ENCODE data around the gene MTSS2.
A peak's percentile ranks its signal among the peaks of the same experiment; 100 is the strongest.

Gene MTSS2

GRCh38 chr16:70661534-70661917 lies 24.3 kb downstream of the MTSS2 start:
- no peak overlapping the region for H4K5ac ChIP-seq (ENCODE audit: low read length)
- H3K27me3 ChIP-seq (ENCODE audit: insufficient read depth, low read length, poor library complexity) = no peaks in the 10 kb centered on the region
- H3K36me3 ChIP-seq (ENCODE audit: control insufficient read depth, insufficient read depth, low read length) = no peaks in the 10 kb centered on the region
- no peak overlapping the region for H3K23ac ChIP-seq (ENCODE audit: low read length)
- H2BK5ac ChIP-seq (ENCODE audit: low read length) = no peak overlapping the region
- H3K9ac ChIP-seq (ENCODE audit: low read length) = no peak overlapping the region
- H2BK15ac ChIP-seq (replicated peaks; ENCODE audit: low read depth) = no peak overlapping the region
- H2AK5ac ChIP-seq (ENCODE audit: low read length) = no peak overlapping the region
- H3K4me1 ChIP-seq (ENCODE audit: control insufficient read depth, low read depth, low read length) = peaks cover 2% of the 10 kb centered on the region
- DNase-seq = no peak
- H2BK120ac ChIP-seq (ENCODE audit: low read depth, low read length) = no peak overlapping the region
- H3K56ac ChIP-seq (ENCODE audit: low read length) = no peak overlapping the region
- no CpG with 5 or more reads among the region's 17 CpGs for WGBS (ENCODE audit: extremely low coverage, insufficient coverage, low lambda C conversion rate)
- no peaks in the 10 kb centered on the region for H3K79me2 ChIP-seq (ENCODE audit: control insufficient read depth, insufficient read depth, low read length)
- H3K18ac ChIP-seq (ENCODE audit: low read length) = no peak overlapping the region
- no peak overlapping the region for H3K4me2 ChIP-seq (ENCODE audit: low read length)
- no peak overlapping the region for H3K27ac ChIP-seq (ENCODE audit: low read depth, low read length)
- no peak overlapping the region for H4K8ac ChIP-seq (ENCODE audit: low read depth, low read length)
- H3K4me3 ChIP-seq (ENCODE audit: low read length) = no peak overlapping the region
- H3K79me1 ChIP-seq (ENCODE audit: low read length) = no peaks in the 10 kb centered on the region
- no peak overlapping the region for H3K4ac ChIP-seq (ENCODE audit: low read depth, low read length)

DNA sequence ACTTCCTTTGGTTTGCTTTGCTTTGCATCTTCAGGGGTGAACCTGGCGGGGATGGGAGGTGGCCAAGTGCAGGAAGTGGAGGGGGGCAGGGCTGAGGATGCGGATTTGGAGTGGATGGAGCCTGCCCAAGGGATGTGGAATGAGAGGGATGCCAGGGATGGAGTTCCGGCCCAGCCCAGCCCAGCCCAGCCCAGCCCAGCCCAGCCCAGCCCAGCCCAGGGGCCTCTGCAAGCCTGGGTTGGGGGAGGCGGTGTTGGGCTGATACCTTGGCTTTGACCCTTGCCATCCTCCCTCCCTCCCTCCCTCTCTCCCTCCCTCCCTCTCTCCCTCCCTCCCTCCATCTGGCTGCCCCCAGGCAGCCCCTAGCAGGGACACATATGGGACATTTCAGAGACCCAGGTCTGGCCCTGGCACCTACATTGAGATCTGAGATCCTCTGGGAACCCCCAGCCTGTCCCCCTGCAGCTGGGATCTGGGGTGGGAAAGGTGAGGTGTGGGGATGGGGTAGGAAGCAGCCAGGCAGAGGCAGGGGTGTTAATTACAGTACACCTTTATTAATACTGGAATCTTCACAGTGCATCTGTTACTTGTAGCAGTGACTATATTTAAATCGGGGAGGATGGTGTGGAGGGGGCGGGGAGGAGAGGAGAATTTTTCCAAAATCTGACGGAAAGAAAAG lies 25.0 kb downstream of the MTSS2 start:
- no CpG with 5 or more reads among the region's 7 CpGs for WGBS (ENCODE audit: extremely low coverage, insufficient coverage, low lambda C conversion rate)

DNA sequence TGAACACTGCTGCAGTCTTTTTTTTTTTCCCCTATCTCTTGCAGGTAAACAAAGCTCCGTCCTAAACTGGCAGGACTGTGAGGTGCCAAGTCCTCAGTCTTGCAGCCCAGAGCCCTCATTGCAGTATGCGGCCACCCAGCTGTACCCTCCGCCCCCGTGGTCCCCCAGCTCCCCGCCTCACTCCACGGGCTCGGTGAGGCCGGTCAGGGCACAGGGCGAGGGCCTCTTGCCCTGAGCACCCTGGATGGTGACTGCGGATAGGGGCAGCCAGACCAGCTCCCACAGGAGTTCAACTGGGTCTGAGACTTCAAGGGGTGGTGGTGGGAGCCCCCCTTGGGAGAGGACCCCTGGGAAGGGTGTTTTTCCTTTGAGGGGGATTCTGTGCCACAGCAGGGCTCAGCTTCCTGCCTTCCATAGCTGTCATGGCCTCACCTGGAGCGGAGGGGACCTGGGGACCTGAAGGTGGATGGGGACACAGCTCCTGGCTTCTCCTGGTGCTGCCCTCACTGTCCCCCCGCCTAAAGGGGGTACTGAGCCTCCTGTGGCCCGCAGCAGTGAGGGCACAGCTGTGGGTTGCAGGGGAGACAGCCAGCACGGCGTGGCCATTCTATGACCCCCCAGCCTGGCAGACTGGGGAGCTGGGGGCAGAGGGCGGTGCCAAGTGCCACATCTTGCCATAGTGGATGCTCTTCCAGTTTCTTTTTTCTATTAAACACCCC lies 25.7 kb downstream of the MTSS2 start:
- no peaks in the 10 kb centered on the region for H3K79me2 ChIP-seq (ENCODE audit: control insufficient read depth, insufficient read depth, low read length)
- DNase-seq = no peak
- H3K9ac ChIP-seq (ENCODE audit: low read length) = no peak overlapping the region
- no peaks in the 10 kb centered on the region for H3K36me3 ChIP-seq (ENCODE audit: control insufficient read depth, insufficient read depth, low read length)
- no peak overlapping the region for H2BK5ac ChIP-seq (ENCODE audit: low read length)
- peaks cover 2% of the 10 kb centered on the region for H3K4me1 ChIP-seq (ENCODE audit: control insufficient read depth, low read depth, low read length)
- no peak overlapping the region for H3K27ac ChIP-seq (ENCODE audit: low read depth, low read length)
- no peak overlapping the region for H3K4ac ChIP-seq (ENCODE audit: low read depth, low read length)
- no peak overlapping the region for H3K4me2 ChIP-seq (ENCODE audit: low read length)
- no peaks in the 10 kb centered on the region for H3K27me3 ChIP-seq (ENCODE audit: insufficient read depth, low read length, poor library complexity)
- no peak overlapping the region for H3K56ac ChIP-seq (ENCODE audit: low read length)
- no peak overlapping the region for H3K4me3 ChIP-seq (ENCODE audit: low read length)
- no peak overlapping the region for H2AK5ac ChIP-seq (ENCODE audit: low read length)
- no peak overlapping the region for H2BK15ac ChIP-seq (replicated peaks; ENCODE audit: low read depth)
- H3K18ac ChIP-seq (ENCODE audit: low read length) = no peak overlapping the region
- no peak overlapping the region for H2BK120ac ChIP-seq (ENCODE audit: low read depth, low read length)
- no peak overlapping the region for H3K23ac ChIP-seq (ENCODE audit: low read length)
- H4K5ac ChIP-seq (ENCODE audit: low read length) = no peak overlapping the region
- H3K79me1 ChIP-seq (ENCODE audit: low read length) = no peaks in the 10 kb centered on the region
- no peak overlapping the region for H4K8ac ChIP-seq (ENCODE audit: low read depth, low read length)
- WGBS (ENCODE audit: extremely low coverage, insufficient coverage, low lambda C conversion rate) = no CpG with 5 or more reads among the region's 16 CpGs

More for the DNA sequence above, 25.0 kb downstream of the MTSS2 start:
- Histone ChIP-seq H2BK15ac (replicated peaks; ENCODE audit: low read depth) (no peak overlapping the region), H3K4me3 (ENCODE audit: low read length) (no peak overlapping the region), H3K27ac (ENCODE audit: low read depth, low read length) (no peak overlapping the region), H3K4me2 (ENCODE audit: low read length) (no peak overlapping the region), H3K23ac (ENCODE audit: low read length) (no peak overlapping the region), H4K8ac (ENCODE audit: low read depth, low read length) (no peak overlapping the region), H2BK5ac (ENCODE audit: low read length) (no peak overlapping the region), H3K27me3 (ENCODE audit: insufficient read depth, low read length, poor library complexity) (no peaks in the 10 kb centered on the region), H3K56ac (ENCODE audit: low read length) (no peak overlapping the region), H3K4me1 (ENCODE audit: control insufficient read depth, low read depth, low read length) (peaks cover 2% of the 10 kb centered on the region), H3K18ac (ENCODE audit: low read length) (no peak overlapping the region), H2BK120ac (ENCODE audit: low read depth, low read length) (no peak overlapping the region), H2AK5ac (ENCODE audit: low read length) (no peak overlapping the region), H3K79me1 (ENCODE audit: low read length) (no peaks in the 10 kb centered on the region), H3K36me3 (ENCODE audit: control insufficient read depth, insufficient read depth, low read length) (no peaks in the 10 kb centered on the region), H3K4ac (ENCODE audit: low read depth, low read length) (no peak overlapping the region), H3K9ac (ENCODE audit: low read length) (no peak overlapping the region), H3K79me2 (ENCODE audit: control insufficient read depth, insufficient read depth, low read length) (no peaks in the 10 kb centered on the region), H4K5ac (ENCODE audit: low read length) (no peak overlapping the region)
- DNase-seq = peak; percentile 56

DNA sequence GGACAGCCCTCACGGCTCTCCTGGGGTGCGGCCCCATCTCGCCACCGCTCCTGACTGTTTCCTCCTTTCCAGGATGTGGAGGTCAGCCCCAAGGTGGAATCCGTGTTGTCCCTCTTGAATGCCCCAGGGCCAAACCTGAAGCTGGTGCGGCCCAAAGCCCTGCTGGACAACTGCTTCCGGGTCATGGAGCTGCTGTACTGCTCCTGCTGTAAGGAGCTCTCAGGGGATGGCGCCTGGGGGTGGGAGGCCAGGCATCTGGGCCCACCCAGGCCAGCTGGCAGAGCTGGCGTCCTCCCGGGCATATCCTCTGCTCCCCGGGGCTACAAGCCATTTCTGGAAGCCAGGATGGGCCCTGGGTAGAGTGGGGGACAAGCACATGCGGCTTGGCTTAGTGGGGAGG lies 26.3 kb downstream of the MTSS2 start:
- no peak overlapping the region for H3K23ac ChIP-seq (ENCODE audit: low read length)
- no peak overlapping the region for H3K56ac ChIP-seq (ENCODE audit: low read length)
- no peak overlapping the region for H3K9ac ChIP-seq (ENCODE audit: low read length)
- no peaks in the 10 kb centered on the region for H3K79me1 ChIP-seq (ENCODE audit: low read length)
- no peak overlapping the region for H3K18ac ChIP-seq (ENCODE audit: low read length)
- no peak for DNase-seq
- H3K4me3 ChIP-seq (ENCODE audit: low read length) = no peak overlapping the region
- H3K4me2 ChIP-seq (ENCODE audit: low read length) = no peak overlapping the region
- H3K79me2 ChIP-seq (ENCODE audit: control insufficient read depth, insufficient read depth, low read length) = no peaks in the 10 kb centered on the region
- H4K5ac ChIP-seq (ENCODE audit: low read length) = no peak overlapping the region
- WGBS (ENCODE audit: extremely low coverage, insufficient coverage, low lambda C conversion rate) = no CpG with 5 or more reads among the region's 12 CpGs
- no peak overlapping the region for H3K27ac ChIP-seq (ENCODE audit: low read depth, low read length)
- peaks cover 2% of the 10 kb centered on the region for H3K4me1 ChIP-seq (ENCODE audit: control insufficient read depth, low read depth, low read length)
- H2BK120ac ChIP-seq (ENCODE audit: low read depth, low read length) = no peak overlapping the region
- no peak overlapping the region for H3K4ac ChIP-seq (ENCODE audit: low read depth, low read length)
- no peak overlapping the region for H4K8ac ChIP-seq (ENCODE audit: low read depth, low read length)
- no peak overlapping the region for H2BK15ac ChIP-seq (replicated peaks; ENCODE audit: low read depth)
- H3K27me3 ChIP-seq (ENCODE audit: insufficient read depth, low read length, poor library complexity) = no peaks in the 10 kb centered on the region
- H3K36me3 ChIP-seq (ENCODE audit: control insufficient read depth, insufficient read depth, low read length) = no peaks in the 10 kb centered on the region
- H2AK5ac ChIP-seq (ENCODE audit: low read length) = no peak overlapping the region
- no peak overlapping the region for H2BK5ac ChIP-seq (ENCODE audit: low read length)

DNA sequence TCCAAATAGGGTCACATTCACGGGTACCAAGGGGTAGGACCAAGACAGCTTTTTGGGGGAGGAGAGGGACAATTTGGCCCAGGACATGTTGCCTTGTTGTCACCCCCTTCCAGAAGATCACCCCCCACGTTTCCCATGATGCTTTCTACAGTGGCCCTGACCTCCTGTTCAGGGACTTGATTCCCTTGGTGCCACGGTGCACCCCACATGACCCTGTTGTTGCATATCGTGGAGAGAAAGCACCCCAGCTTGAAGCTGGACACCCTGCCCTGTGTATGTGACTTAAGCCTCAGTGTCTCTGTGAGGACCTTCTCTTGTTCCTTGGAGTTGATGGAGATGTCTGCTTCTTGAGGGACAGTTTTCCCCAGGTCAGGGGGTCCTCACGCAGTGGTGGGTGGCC lies 26.9 kb downstream of the MTSS2 start:
- Histone ChIP-seq H3K56ac (ENCODE audit: low read length) (no peak overlapping the region), H4K8ac (ENCODE audit: low read depth, low read length) (no peak overlapping the region), H2BK15ac (replicated peaks; ENCODE audit: low read depth) (no peak overlapping the region), H3K18ac (ENCODE audit: low read length) (no peak overlapping the region), H3K23ac (ENCODE audit: low read length) (no peak overlapping the region), H3K4ac (ENCODE audit: low read depth, low read length) (no peak overlapping the region), H3K36me3 (ENCODE audit: control insufficient read depth, insufficient read depth, low read length) (no peaks in the 10 kb centered on the region), H3K27me3 (ENCODE audit: insufficient read depth, low read length, poor library complexity) (no peaks in the 10 kb centered on the region), H3K4me3 (ENCODE audit: low read length) (no peak overlapping the region), H4K5ac (ENCODE audit: low read length) (no peak overlapping the region), H2BK5ac (ENCODE audit: low read length) (no peak overlapping the region), H3K27ac (ENCODE audit: low read depth, low read length) (no peak overlapping the region), H2BK120ac (ENCODE audit: low read depth, low read length) (no peak overlapping the region), H3K9ac (ENCODE audit: low read length) (no peak overlapping the region), H3K4me1 (ENCODE audit: control insufficient read depth, low read depth, low read length) (peaks cover 2% of the 10 kb centered on the region), H3K79me2 (ENCODE audit: control insufficient read depth, insufficient read depth, low read length) (no peaks in the 10 kb centered on the region), H3K79me1 (ENCODE audit: low read length) (no peaks in the 10 kb centered on the region), H3K4me2 (ENCODE audit: low read length) (no peak overlapping the region), H2AK5ac (ENCODE audit: low read length) (no peak overlapping the region)
- no peak for DNase-seq
- WGBS (ENCODE audit: extremely low coverage, insufficient coverage, low lambda C conversion rate) = no CpG with 5 or more reads among the region's 5 CpGs

Measured in mesendoderm (in vitro differentiated cells).